PC-9 (cell line): ENCODE data around the gene SDCBP2. TPM values are rescaled to one million over a fixed set of nuclear protein-coding genes. Genes with fewer than 3 reads are reported as not detected.

Experiments
- BruUV-seq: library from RNA; stranded (reverse); fragments of 400-500 nt; replicated peaks from 2 replicates; lab custom pipeline; 2021; lab: Mats Ljungman, UMichigan
- CTCF ChIA-PET: fragments of 300-600 bp; sonication (Branson Sonifier 250); formaldehyde crosslinking; loops from one replicate; lab custom pipeline; 2022; ENCODE audit warnings: antibody characterized with exemption; lab: Charles Lee
- POLR2A ChIA-PET: fragments of 300-600 bp; sonication (Branson Sonifier 250); formaldehyde crosslinking; loops from one replicate; lab custom pipeline; 2022; ENCODE audit warnings: antibody characterized with exemption; ENCODE audit not compliant: unreplicated experiment; lab: Charles Lee
- DNase-seq, 2 experiments: peaks; one replicate each; pipeline versions ENCODE4 v3.0.0 to v3.0.0-alpha.2; 2015 to 2022; ENCODE audit warnings: mixed read lengths in 1 of 2
- H2AFZ ChIP-seq: fragments of 200-600 bp; sonication (generic); 2 replicates; pipeline ENCODE4 v1.8.1; 2017; ENCODE audit warnings: antibody characterized with exemption
- H3F3A ChIP-seq: fragments of 200-600 bp; sonication (generic); 2 replicates; pipeline ENCODE4 v1.8.1; 2017; ENCODE audit warnings: antibody characterized with exemption, mild to moderate bottlenecking, low read depth; ENCODE audit not compliant: insufficient read depth
- H3K27ac ChIP-seq: fragments of 200-600 bp; sonication (generic); 2 replicates; pipeline ENCODE4 v1.6.1; 2016; ENCODE audit warnings: mixed run types
- H3K27me3 ChIP-seq: fragments of 200-600 bp; sonication (generic); 2 replicates; pipeline ENCODE4 v1.6.1; 2016; ENCODE audit warnings: low read depth, mixed run types; ENCODE audit not compliant: insufficient read depth
- H3K36me3 ChIP-seq: fragments of 200-600 bp; sonication (generic); 2 replicates; pipeline ENCODE4 v1.6.1; 2016; ENCODE audit warnings: low read depth, mixed run types
- H3K4me1 ChIP-seq: fragments of 200-600 bp; sonication (generic); replicated peaks from 2 replicates; pipeline ENCODE4 v1.6.1; 2016; ENCODE audit warnings: mixed run types; ENCODE audit not compliant: insufficient read depth
- H3K4me2 ChIP-seq: fragments of 200-600 bp; sonication (generic); 2 replicates; pipeline ENCODE4 v1.6.1; 2017; ENCODE audit warnings: mixed run types
- H3K4me3 ChIP-seq: fragments of 200-600 bp; sonication (generic); 2 replicates; pipeline ENCODE4 v1.6.1; 2016; ENCODE audit warnings: mixed run types
- H3K79me2 ChIP-seq: fragments of 200-600 bp; sonication (generic); 2 replicates; pipeline ENCODE4 v1.6.1; 2017; ENCODE audit warnings: low read depth, mixed run types
- H3K9me2 ChIP-seq: fragments of 200-600 bp; sonication (generic); 2 replicates; pipeline ENCODE4 v1.8.1; 2017; ENCODE audit warnings: mild to moderate bottlenecking; ENCODE audit not compliant: insufficient read depth
- H3K9me3 ChIP-seq: fragments of 200-600 bp; sonication (generic); 2 replicates; pipeline ENCODE4 v1.8.1; 2016; ENCODE audit warnings: low read depth; ENCODE audit not compliant: insufficient read depth
- H4K20me1 ChIP-seq: fragments of 200-600 bp; sonication (generic); 2 replicates; pipeline ENCODE4 v1.8.1; 2017; ENCODE audit not compliant: insufficient read depth
- EZH2 ChIP-seq: fragments of 200-600 bp; sonication (generic); IDR thresholded peaks from 2 replicates; pipeline ENCODE4 v1.8.0; 2017; ENCODE audit warnings: antibody characterized with exemption, low read depth
- intact Hi-C: fragments of 100-400 bp; cut with micrococcal nuclease; formaldehyde crosslinking; loops from one replicate; pipeline ENCODE4 v1.10.0; 2022; ENCODE audit not compliant: unreplicated experiment
- total RNA-seq: library from RNA; stranded (reverse); gene quantifications from 2 replicates; pipeline ENCODE4 v1.2.3, GENCODE V29; 2021
- TF ChIP-seq, protein P1 (sequence below): fragments of 200-600 bp; sonication (generic); conservative IDR thresholded peaks from 2 replicates; pipeline ENCODE4 v1.6.1; 2017; ENCODE audit warnings: mixed run types, antibody characterized with exemption, mild to moderate bottlenecking, moderate library complexity

SDCBP2 gene
- total RNA-seq, 1 experiment from 2014 or later: 14.8 TPM

DNA sequence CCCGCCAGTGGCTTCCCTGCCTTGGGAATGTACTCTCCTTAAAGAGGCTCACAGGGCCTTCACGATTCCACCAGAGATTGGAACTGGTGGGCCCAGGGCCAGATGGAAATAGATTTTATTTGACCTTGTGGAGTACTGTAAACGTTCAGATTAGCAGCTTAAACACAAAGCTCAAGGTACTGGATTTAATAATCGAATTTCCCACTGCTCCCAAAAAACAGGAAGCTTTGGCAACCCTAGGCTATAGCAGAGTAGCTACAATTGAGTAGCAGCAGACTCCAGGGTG is 7.3 kb downstream of the SDCBP2 start:
- Histone ChIP-seq H4K20me1 (no peaks in the 10 kb centered on the region), H3K9me3 (no peaks in the 10 kb centered on the region), H3K36me3 (no peaks in the 10 kb centered on the region), H3K9me2 (no peaks in the 10 kb centered on the region), H3K4me2 (no peak overlapping the region), H2AFZ (no peak overlapping the region), H3K4me3 (no peak overlapping the region), H3K27ac (no peak overlapping the region), H3K79me2 (peaks cover 14% of the 10 kb centered on the region), H3K4me1 (peaks cover 11% of the 10 kb centered on the region), H3F3A (no peaks in the 10 kb centered on the region; the same call in 1 of the 2 replicates), H3K27me3 (no peaks in the 10 kb centered on the region)
- no TSS peak for BruUV-seq
- ChIA-PET POLR2A (no interaction called here), CTCF (no interaction called here)
- intact Hi-C loops: loop anchor here (10.0 kb wide), 1 partner anchor 483 kb away; no protein-coding TSS in a partner anchor
- DNase-seq: no peak
- TF ChIP-seq EZH2: no peak
- TF ChIP-seq, protein P1, sequence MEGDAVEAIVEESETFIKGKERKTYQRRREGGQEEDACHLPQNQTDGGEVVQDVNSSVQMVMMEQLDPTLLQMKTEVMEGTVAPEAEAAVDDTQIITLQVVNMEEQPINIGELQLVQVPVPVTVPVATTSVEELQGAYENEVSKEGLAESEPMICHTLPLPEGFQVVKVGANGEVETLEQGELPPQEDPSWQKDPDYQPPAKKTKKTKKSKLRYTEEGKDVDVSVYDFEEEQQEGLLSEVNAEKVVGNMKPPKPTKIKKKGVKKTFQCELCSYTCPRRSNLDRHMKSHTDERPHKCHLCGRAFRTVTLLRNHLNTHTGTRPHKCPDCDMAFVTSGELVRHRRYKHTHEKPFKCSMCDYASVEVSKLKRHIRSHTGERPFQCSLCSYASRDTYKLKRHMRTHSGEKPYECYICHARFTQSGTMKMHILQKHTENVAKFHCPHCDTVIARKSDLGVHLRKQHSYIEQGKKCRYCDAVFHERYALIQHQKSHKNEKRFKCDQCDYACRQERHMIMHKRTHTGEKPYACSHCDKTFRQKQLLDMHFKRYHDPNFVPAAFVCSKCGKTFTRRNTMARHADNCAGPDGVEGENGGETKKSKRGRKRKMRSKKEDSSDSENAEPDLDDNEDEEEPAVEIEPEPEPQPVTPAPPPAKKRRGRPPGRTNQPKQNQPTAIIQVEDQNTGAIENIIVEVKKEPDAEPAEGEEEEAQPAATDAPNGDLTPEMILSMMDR: no peak

DNA sequence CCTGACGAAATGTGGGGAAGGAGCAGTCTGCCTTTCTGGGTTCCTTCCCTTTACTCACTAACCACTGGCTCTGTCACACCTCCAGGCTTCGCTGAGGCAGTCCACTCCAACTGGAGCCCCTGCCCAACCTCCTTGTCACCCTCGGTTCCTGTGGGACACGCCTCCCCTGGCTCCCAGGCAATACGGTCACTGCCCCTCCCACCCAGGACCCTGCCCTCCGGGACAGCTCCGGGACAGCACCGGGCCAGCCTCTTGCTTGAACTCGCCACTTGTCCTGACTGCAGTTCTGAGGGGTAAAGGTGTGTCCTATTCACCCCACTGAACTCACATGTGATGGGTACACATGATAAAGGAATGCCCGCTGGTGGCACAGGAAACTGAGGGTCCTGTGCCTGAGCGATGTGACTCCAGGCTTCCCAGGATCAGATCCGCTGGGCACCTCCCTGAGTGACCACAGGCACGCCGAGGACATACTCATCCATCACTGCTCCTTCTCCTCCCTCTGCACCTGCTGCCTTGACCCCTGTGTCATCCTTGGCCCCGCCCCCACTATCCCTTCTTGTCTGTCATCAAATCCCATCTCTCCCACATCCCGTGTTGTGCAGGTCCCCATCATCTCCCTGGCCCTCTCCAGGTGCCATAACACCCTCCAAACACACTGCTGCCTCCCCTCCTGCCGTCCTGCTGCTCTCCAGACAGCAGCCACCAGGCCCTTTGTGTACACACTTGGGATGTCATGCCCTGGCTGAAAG is 7.9 kb downstream of the SDCBP2 start:
- H3K9me2 ChIP-seq: no peaks in the 10 kb centered on the region
- TF ChIP-seq EZH2: no peak
- TF ChIP-seq, protein P1: no peak
- intact Hi-C loops: loop anchor here (10.0 kb wide), 1 partner anchor 484 kb away; no protein-coding TSS in a partner anchor
- H3K9me3 ChIP-seq: no peaks in the 10 kb centered on the region
- no TSS peak for BruUV-seq
- H3K4me3 ChIP-seq: no peak overlapping the region
- H3F3A ChIP-seq: no peaks in the 10 kb centered on the region; the same call in 1 of the 2 replicates
- H2AFZ ChIP-seq: no peak overlapping the region
- DNase-seq: no peak
- no peak overlapping the region for H3K27ac ChIP-seq
- no peaks in the 10 kb centered on the region for H4K20me1 ChIP-seq
- ChIA-PET CTCF (no interaction called here), POLR2A (no interaction called here)
- H3K27me3 ChIP-seq: no peaks in the 10 kb centered on the region
- peaks cover 8% of the 10 kb centered on the region for H3K79me2 ChIP-seq
- no peaks in the 10 kb centered on the region for H3K36me3 ChIP-seq
- no peak overlapping the region for H3K4me2 ChIP-seq
- H3K4me1 ChIP-seq: peaks cover 5% of the 10 kb centered on the region

DNA sequence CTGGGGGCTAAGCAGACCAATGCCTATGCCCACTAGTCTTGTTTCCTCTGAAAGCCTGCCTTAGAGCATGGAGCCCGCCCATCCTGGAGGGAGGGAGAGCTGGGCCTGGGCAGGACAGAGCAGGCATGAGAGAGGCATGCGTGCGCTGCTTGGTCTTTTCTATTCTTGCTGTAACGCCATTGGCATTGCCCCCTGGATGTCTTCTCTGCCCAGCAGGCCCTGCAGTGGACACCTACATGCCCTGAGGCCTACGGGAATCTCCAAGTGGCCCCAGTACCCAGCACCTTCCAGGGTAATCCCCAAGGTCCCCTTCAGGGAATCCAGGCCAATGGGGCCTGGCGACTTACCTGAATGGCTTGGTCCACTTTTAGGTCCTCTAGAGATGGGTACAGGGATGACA is 8.9 kb downstream of the SDCBP2 start:
- Histone ChIP-seq H3K4me2 (no peak overlapping the region), H3K9me3 (no peaks in the 10 kb centered on the region), H3K27ac (no peak overlapping the region), H3K27me3 (no peaks in the 10 kb centered on the region), H3K36me3 (no peaks in the 10 kb centered on the region), H3K4me1 (peaks cover 5% of the 10 kb centered on the region; the same call in 1 of the 2 replicates), H3K9me2 (no peaks in the 10 kb centered on the region), H2AFZ (no peak overlapping the region), H4K20me1 (no peaks in the 10 kb centered on the region), H3F3A (peaks cover under 1% of the 10 kb centered on the region; the same call in 1 of the 2 replicates), H3K79me2 (no peaks in the 10 kb centered on the region), H3K4me3 (no peak overlapping the region)
- no TSS peak for BruUV-seq
- no peak for DNase-seq
- intact Hi-C loops: loop anchor here (10.0 kb wide), 1 partner anchor 485 kb away; no protein-coding TSS in a partner anchor
- TF ChIP-seq EZH2: no peak
- TF ChIP-seq, protein P1: no peak
- ChIA-PET POLR2A (no interaction called here), CTCF (interaction anchor here (0.6 kb wide), 1 partner anchor 139 kb away, joined by 3 read pairs; no protein-coding TSS in a partner anchor)
